ENCODE results near the gene PRDM10. TPM values are rescaled to one million over a fixed set of nuclear protein-coding genes. Genes with fewer than 3 reads are reported as not detected.

PRDM10 gene
- total RNA-seq, 1 experiment from 2014 or later = 9.2 TPM

- ChIA-PET CTCF (no interaction called here), RAD21 (ENCODE audit: low non-redundant PET in 1 of 2, low total read pairs in 2 of 2, uncharacterized antibody in 2 of 2, unreplicated experiment in 2 of 2) (no interaction called here), POLR2A (no interaction called here)
- Histone ChIP-seq H3K4me2 (ENCODE audit: low read length) (no peak overlapping the region), H3K4me3 (replicated peaks in 1 of 2; ENCODE audit: low read depth in 1 of 2, low read length in 2 of 2) (no peak overlapping the region), H3K9me2 (ENCODE audit: insufficient read depth) (no peaks in the 10 kb centered on the region), H4K20me1 (ENCODE audit: insufficient read depth) (no peaks in the 10 kb centered on the region), H3K9me3 (ENCODE audit: control insufficient read depth in 1 of 2, insufficient read depth in 1 of 2, low read depth in 1 of 2, low read length in 2 of 2) (no peaks in the 10 kb centered on the region), H3K4me1 (ENCODE audit: control insufficient read depth in 1 of 2, insufficient read depth in 2 of 2, low read length in 2 of 2) (no peaks in the 10 kb centered on the region), H3K36me3 (ENCODE audit: control insufficient read depth in 1 of 2, insufficient read depth in 2 of 2, low read length in 2 of 2) (no peaks in the 10 kb centered on the region), H3K27ac (ENCODE audit: low read depth, low read length) (no peak overlapping the region), H3K79me2 (ENCODE audit: insufficient read depth, low read length) (no peaks in the 10 kb centered on the region), H3K9ac (ENCODE audit: low read length) (no peak overlapping the region), H3K27me3 (ENCODE audit: insufficient read depth, low read length) (no peaks in the 10 kb centered on the region), H2AFZ (ENCODE audit: low read depth, low read length, poor library complexity, severe bottlenecking) (no peak overlapping the region)
- intact Hi-C loops (cut with micrococcal nuclease) = no loop called here
- ATAC-seq = no peak
- TF ChIP-seq CEBPB (IDR thresholded peaks at IDR 0.05; ENCODE audit: low read depth) (no peak), REST (IDR thresholded peaks at IDR 0.05; ENCODE audit: low read depth) (no peak), SIN3A (IDR thresholded peaks at IDR 0.05; ENCODE audit: low read depth) (no peak), ELF1 (IDR thresholded peaks at IDR 0.05; ENCODE audit: borderline replicate concordance, low read depth) (no peak), EZH2 (IDR thresholded peaks at IDR 0.05) (no peak), POLR2A (IDR thresholded peaks at IDR 0.05; ENCODE audit: borderline replicate concordance, extremely low read depth, insufficient read depth, insufficient read length) (no peak), POLR2AphosphoS5 (IDR thresholded peaks at IDR 0.05; ENCODE audit: low read depth, low read length) (no peak), ZFX (IDR thresholded peaks at IDR 0.05) (no peak), MAX (IDR thresholded peaks at IDR 0.05) (no peak), RAD21 (IDR thresholded peaks at IDR 0.05; ENCODE audit: low read depth) (no peak), FOSL1 (IDR thresholded peaks at IDR 0.05; ENCODE audit: low read depth) (no peak), TCF7L2 (IDR thresholded peaks at IDR 0.05; ENCODE audit: borderline replicate concordance, extremely low read depth, insufficient read depth, insufficient read length) (no peak)
- BruUV-seq (replicated peaks) = no TSS peak
- no peak for DNase-seq (ENCODE audit: low read depth, low spot score)
Observed at GRCh38 chr11:129944696-129945095, 57.9 kb downstream of the PRDM10 start.
